ENCODE data around the gene GABBR2. TPM values are rescaled to one million over a fixed set of nuclear protein-coding genes. Genes with fewer than 3 reads are reported as not detected.

Gene GABBR2
- total RNA-seq, 2 donors from 2014 or later, result 1.2 to 1.3 TPM

DNA sequence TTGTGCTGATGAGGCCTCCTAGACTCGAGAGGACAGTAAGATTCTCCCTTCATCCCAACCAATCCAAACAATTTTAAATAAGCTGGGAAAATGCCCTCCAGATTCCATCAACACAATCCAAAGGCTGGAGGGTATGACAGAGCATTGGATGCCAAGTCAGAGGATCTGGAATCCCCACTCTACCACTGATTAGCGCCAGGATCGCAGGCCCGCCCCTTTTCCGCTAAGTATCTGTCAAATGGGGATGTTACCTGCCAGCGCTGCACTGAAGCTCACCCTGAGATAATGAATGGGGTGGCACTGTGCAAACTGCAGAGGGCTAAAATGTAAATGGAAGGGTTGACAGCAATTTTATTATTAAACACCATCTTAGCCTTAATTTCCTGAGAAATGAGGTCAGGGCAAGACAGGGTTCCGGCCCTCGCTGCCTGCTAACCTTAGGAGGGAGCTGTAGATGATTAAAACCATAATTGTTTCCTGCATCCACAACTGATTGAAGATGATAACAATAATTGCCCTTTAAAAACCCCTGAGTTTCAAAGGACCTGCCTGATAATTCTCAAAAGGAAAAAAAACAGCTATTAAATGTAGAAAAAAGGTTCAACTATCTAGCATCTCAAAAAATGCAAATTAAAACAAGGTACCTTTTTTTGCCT is 31.6 kb upstream of the GABBR2 start:
- no peak for DNase-seq
- Mint-ChIP-seq H3K4me1 (no peaks in the 10 kb centered on the region), H3K9me3 (peaks cover 20% of the 10 kb centered on the region), H3K4me3 (no peak overlapping the region), H3K27ac (no peak overlapping the region), H3K36me3 (ENCODE audit: low read depth) (peaks cover 61% of the 10 kb centered on the region), H3K27me3 (ENCODE audit: insufficient read depth) (no peaks in the 10 kb centered on the region)
- Histone ChIP-seq H3K4me3 (ENCODE audit: low read length) (no peak overlapping the region), H3K4me1 (ENCODE audit: control insufficient read depth, insufficient read depth, low read length) (no peaks in the 10 kb centered on the region), H3K27me3 (ENCODE audit: control insufficient read depth, insufficient read depth, low read length, poor library complexity, severe bottlenecking) (no peaks in the 10 kb centered on the region), H3K9ac (ENCODE audit: extremely low read depth, low read length, poor library complexity, severe bottlenecking) (no peak overlapping the region), H3K36me3 (ENCODE audit: control insufficient read depth, insufficient read depth, low read length) (peaks cover 10% of the 10 kb centered on the region), H3K27ac (ENCODE audit: low read depth, low read length) (no peak overlapping the region), H3K9me3 (ENCODE audit: control insufficient read depth, low read length) (peaks cover 11% of the 10 kb centered on the region)
- WGBS, 2 experiments (ENCODE audit: insufficient coverage in 1 of 2, insufficient read length in 1 of 2), result 95% methylated on average over 8 of the region's 8 CpGs; no CpG with 5 or more reads in 1 of the 2 experiments
- no peak for TF ChIP-seq CTCF (conservative IDR thresholded peaks at IDR 0.05)

DNA sequence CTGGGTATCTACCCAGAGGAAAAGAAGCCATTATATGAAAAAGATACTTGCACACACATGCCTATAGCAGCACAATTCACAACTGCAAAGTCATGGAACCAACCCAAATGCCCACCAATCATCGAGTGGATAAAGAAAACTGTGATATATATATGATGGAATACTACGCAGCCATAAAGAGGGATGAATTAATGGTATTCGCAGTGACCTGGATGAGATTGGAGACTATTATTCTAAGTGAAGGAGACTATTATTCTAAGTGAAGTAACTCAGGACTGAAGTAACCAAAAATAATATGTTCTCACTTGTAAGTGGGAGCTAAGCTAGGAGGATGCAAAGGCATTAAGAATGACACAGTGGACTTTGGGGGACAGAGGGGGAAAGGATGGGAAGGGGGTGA is 30.0 kb upstream of the GABBR2 start:
- H3K4me1 Mint-ChIP-seq, result no peaks in the 10 kb centered on the region
- Histone ChIP-seq H3K9me3 (ENCODE audit: control insufficient read depth, low read length) (peaks cover 11% of the 10 kb centered on the region), H3K4me1 (ENCODE audit: control insufficient read depth, insufficient read depth, low read length) (no peaks in the 10 kb centered on the region), H3K27ac (ENCODE audit: low read depth, low read length) (no peak overlapping the region), H3K4me3 (ENCODE audit: low read length) (no peak overlapping the region), H3K36me3 (ENCODE audit: control insufficient read depth, insufficient read depth, low read length) (peaks cover 10% of the 10 kb centered on the region), H3K27me3 (ENCODE audit: control insufficient read depth, insufficient read depth, low read length, poor library complexity, severe bottlenecking) (no peaks in the 10 kb centered on the region), H3K9ac (ENCODE audit: extremely low read depth, low read length, poor library complexity, severe bottlenecking) (no peak overlapping the region)
- H3K9me3 Mint-ChIP-seq, result peaks cover 20% of the 10 kb centered on the region
- no peak overlapping the region for H3K27ac Mint-ChIP-seq
- DNase-seq, result peak; percentile 2
- 95 to 100% methylated on average over 3 of the region's 3 CpGs for WGBS, 2 experiments (ENCODE audit: insufficient coverage in 1 of 2, insufficient read length in 1 of 2)
- peaks cover 58% of the 10 kb centered on the region for H3K36me3 Mint-ChIP-seq (ENCODE audit: low read depth)
- no peaks in the 10 kb centered on the region for H3K27me3 Mint-ChIP-seq (ENCODE audit: insufficient read depth)
- TF ChIP-seq CTCF (conservative IDR thresholded peaks at IDR 0.05), result no peak
- no peak overlapping the region for H3K4me3 Mint-ChIP-seq

- H3K27ac Mint-ChIP-seq, result no peak overlapping the region
- H3K4me3 Mint-ChIP-seq, result no peak overlapping the region
- no peaks in the 10 kb centered on the region for H3K4me1 ChIP-seq (ENCODE audit: control insufficient read depth, insufficient read depth, low read length)
- H3K36me3 Mint-ChIP-seq (ENCODE audit: low read depth), result peaks cover 56% of the 10 kb centered on the region
- H3K9ac ChIP-seq (ENCODE audit: extremely low read depth, low read length, poor library complexity, severe bottlenecking), result no peak overlapping the region
- 92% methylated on average over 12 of the region's 12 CpGs; no CpG with 5 or more reads in 1 of the 2 experiments for WGBS, 2 experiments (ENCODE audit: insufficient coverage in 1 of 2, insufficient read length in 1 of 2)
- H3K4me1 Mint-ChIP-seq, result no peaks in the 10 kb centered on the region
- H3K9me3 ChIP-seq (ENCODE audit: control insufficient read depth, low read length), result peaks cover 11% of the 10 kb centered on the region
- DNase-seq, result no peak
- peaks cover 10% of the 10 kb centered on the region for H3K36me3 ChIP-seq (ENCODE audit: control insufficient read depth, insufficient read depth, low read length)
- TF ChIP-seq CTCF (conservative IDR thresholded peaks at IDR 0.05), result no peak
- H3K9me3 Mint-ChIP-seq, result peaks cover 20% of the 10 kb centered on the region
- no peaks in the 10 kb centered on the region for H3K27me3 Mint-ChIP-seq (ENCODE audit: insufficient read depth)
- H3K27me3 ChIP-seq (ENCODE audit: control insufficient read depth, insufficient read depth, low read length, poor library complexity, severe bottlenecking), result no peaks in the 10 kb centered on the region
- no peak overlapping the region for H3K4me3 ChIP-seq (ENCODE audit: low read length)
- H3K27ac ChIP-seq (ENCODE audit: low read depth, low read length), result no peak overlapping the region
Measured at GRCh38 chr9:98736226-98736625, 27.5 kb upstream of the GABBR2 start.
